ENCODE data around the gene IL18.

- no peak for TF ChIP-seq POLR2A (IDR thresholded peaks at IDR 0.05)
- no peak for TF ChIP-seq CTCF (IDR thresholded peaks at IDR 0.05)
These were observed 42.2 kb upstream of the IL18 start for GRCh38 chr11:112206071-112206470.

Measured in Peyer's patch (tissue), 4 donors.